ENCODE results near the gene DENND1B. TPM values are rescaled to one million over a fixed set of nuclear protein-coding genes. Genes with fewer than 3 reads are reported as not detected.

The DENND1B gene
- total and polyA plus RNA-seq, 2 of the 8 experiments (the other 6 are each of a cell fraction or from before 2014, with no cell fraction given), result 0.74 to 3.3 TPM

DNA sequence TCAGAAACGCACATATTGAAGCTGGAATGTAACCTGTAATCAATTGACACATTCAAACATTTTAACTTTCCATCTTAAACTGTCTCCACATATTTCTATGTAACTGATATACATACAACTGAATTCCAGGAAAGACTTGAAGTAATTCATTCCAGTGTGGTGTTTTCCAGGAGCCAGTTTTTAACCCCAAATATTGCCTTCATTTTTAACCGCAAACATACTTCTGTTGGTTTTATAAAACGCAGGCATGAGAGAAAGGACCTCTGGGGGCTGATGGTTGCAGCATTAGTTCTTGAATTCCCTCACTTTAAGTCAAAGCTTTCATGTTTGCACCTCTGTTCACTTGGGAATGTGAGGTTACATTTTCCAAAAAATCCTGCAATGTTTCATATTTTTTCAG lies 303.1 kb downstream of the DENND1B start:
- no peak overlapping the region for H3K14ac ChIP-seq (ENCODE audit: insufficient read length)
- no peak overlapping the region for H2BK20ac ChIP-seq (ENCODE audit: low read length)
- H3K4me2 ChIP-seq (ENCODE audit: insufficient read depth in 1 of 2, low read depth in 2 of 2, low read length in 2 of 2), result no peak overlapping the region
- CTCF ChIA-PET (ENCODE audit: partially characterized antibody), result interaction anchor here (0.8 kb wide), 1 partner anchor 65 kb away, joined by 3 read pairs; no protein-coding TSS in a partner anchor
- H3K23me2 ChIP-seq (ENCODE audit: low read depth, low read length), result no peaks in the 10 kb centered on the region
- H2AK5ac ChIP-seq (ENCODE audit: low read depth, low read length), result no peak overlapping the region
- H3K9ac ChIP-seq (replicated peaks in 1 of 4; ENCODE audit: extremely low read depth in 1 of 4, low read depth in 3 of 4, low read length in 3 of 4), result no peak overlapping the region
- H2BK15ac ChIP-seq (ENCODE audit: low read length), result no peak overlapping the region
- FAIRE-seq, result no peak
- H3K79me2 ChIP-seq (ENCODE audit: control insufficient read depth in 1 of 2, insufficient read depth in 2 of 2, low read length in 2 of 2), result no peaks in the 10 kb centered on the region
- no peak overlapping the region for H4K8ac ChIP-seq (ENCODE audit: extremely low read depth, insufficient read depth, low read length)
- 89% methylated on average over 3 of the region's 3 CpGs; no CpG with 5 or more reads in 1 of the 2 experiments for WGBS, 2 experiments (ENCODE audit: extremely low coverage in 1 of 2, insufficient coverage in 1 of 2, insufficient read length in 1 of 2, insufficient replicate concordance in 2 of 2, low coverage in 1 of 2, low lambda C conversion rate in 2 of 2, missing lambda C conversion rate in 1 of 2)
- no peak overlapping the region for H3K23ac ChIP-seq (ENCODE audit: insufficient read length)
- H3K9me3 ChIP-seq (ENCODE audit: insufficient read depth in 2 of 2, low read depth in 1 of 2, low read length in 1 of 2), result no peaks in the 10 kb centered on the region
- no peak overlapping the region for H4K91ac ChIP-seq (replicated peaks; ENCODE audit: insufficient read length, low read length)
- POLR2A ChIA-PET (ENCODE audit: partially characterized antibody), result no interaction called here
- no peak overlapping the region for H4K5ac ChIP-seq (ENCODE audit: insufficient read length, low read depth, low read length)
- no peak overlapping the region for H2BK12ac ChIP-seq (ENCODE audit: low read depth, low read length)
- H3K36me3 ChIP-seq (ENCODE audit: control insufficient read depth in 2 of 4, insufficient read depth in 4 of 4, low read length in 3 of 4), result no peaks in the 10 kb centered on the region
- H4K20me1 ChIP-seq (replicated peaks in 1 of 2; ENCODE audit: control insufficient read depth in 1 of 2, insufficient read depth in 2 of 2, low read length in 2 of 2), result no peaks in the 10 kb centered on the region
- H3K4me1 ChIP-seq (replicated peaks in 1 of 4; ENCODE audit: control insufficient read depth in 3 of 4, insufficient read depth in 4 of 4, low read length in 3 of 4), result peaks cover 0 to 12% (median 5%) of the 10 kb centered on the region in 4 experiments; a peak in 5 of 7 replicates
- no peak for DNase-seq (ENCODE audit: low read depth in 1 of 2, low spot score in 2 of 2)
- no peak overlapping the region for H2AFZ ChIP-seq (ENCODE audit: low read length)
- H3K4ac ChIP-seq (replicated peaks; ENCODE audit: insufficient read length, low read depth, low read length), result no peak overlapping the region
- H3K18ac ChIP-seq (ENCODE audit: extremely low read depth, low read length), result no peak overlapping the region
- H3K79me1 ChIP-seq (ENCODE audit: low read depth, low read length), result no peaks in the 10 kb centered on the region
- no peak overlapping the region for H3K27ac ChIP-seq (ENCODE audit: low read depth, low read length)
- no peak for TF ChIP-seq NANOG (IDR thresholded peaks at IDR 0.05; ENCODE audit: insufficient read depth, low read depth, low read length, poor library complexity, severe bottlenecking)
- no peak for TF ChIP-seq BRCA1 (IDR thresholded peaks at IDR 0.05; ENCODE audit: low read depth, low read length)
- TF ChIP-seq SAP30 (IDR thresholded peaks at IDR 0.05; ENCODE audit: insufficient read depth, insufficient replicate concordance, low read length), result no peak
- TF ChIP-seq FOSL1 (IDR thresholded peaks at IDR 0.05; ENCODE audit: insufficient read depth, low read depth, low read length), result no peak
- no peak for TF ChIP-seq SIX5 (IDR thresholded peaks at IDR 0.05; ENCODE audit: low read depth, low read length)
- TF ChIP-seq CBX8 (IDR thresholded peaks at IDR 0.05; ENCODE audit: borderline replicate concordance, low read depth, low read length), result no peak
- TF ChIP-seq TBP (IDR thresholded peaks at IDR 0.05; ENCODE audit: low read depth, low read length), result no peak
- TF ChIP-seq CEBPB (IDR thresholded peaks at IDR 0.05; ENCODE audit: low read depth, low read length), result no peak
- no peak for TF ChIP-seq CHD1 (IDR thresholded peaks at IDR 0.05; ENCODE audit: low read depth, low read length)
- no peak for TF ChIP-seq POLR2A (IDR thresholded peaks at IDR 0.05; ENCODE audit: control extremely low read depth in 1 of 2, low read depth in 2 of 2, low read length in 2 of 2)
- TF ChIP-seq TAF1 (IDR thresholded peaks at IDR 0.05; ENCODE audit: low read depth, low read length), result no peak
- TF ChIP-seq EZH2 (IDR thresholded peaks at IDR 0.05; ENCODE audit: low read depth, low read length, severe bottlenecking), result no peak
- TF ChIP-seq GABPA (IDR thresholded peaks at IDR 0.05; ENCODE audit: borderline replicate concordance, insufficient read depth, low read length), result no peak
- TF ChIP-seq SRF (IDR thresholded peaks at IDR 0.05; ENCODE audit: low read depth, low read length), result no peak
- no peak for TF ChIP-seq EGR1 (IDR thresholded peaks at IDR 0.05; ENCODE audit: borderline replicate concordance, low read depth, low read length)
- TF ChIP-seq POLR2AphosphoS5 (IDR thresholded peaks at IDR 0.05; ENCODE audit: low read depth, low read length), result no peak
- H3K27me3 ChIP-seq (replicated peaks in 1 of 4; ENCODE audit: control insufficient read depth in 3 of 4, extremely low read depth in 1 of 4, insufficient read depth in 3 of 4, low read length in 3 of 4), result no peaks in the 10 kb centered on the region
- no peak overlapping the region for H2BK120ac ChIP-seq (replicated peaks; ENCODE audit: low read depth, low read length)
- no peak overlapping the region for H2BK5ac ChIP-seq (ENCODE audit: low read depth, low read length)
- no peak overlapping the region for H3K56ac ChIP-seq (replicated peaks; ENCODE audit: insufficient read length, low read depth, low read length)
- no peak overlapping the region for H3K4me3 ChIP-seq (ENCODE audit: extremely low read depth in 1 of 4, insufficient read depth in 2 of 4, low read depth in 3 of 4, low read length in 4 of 4)

All from H1 (cell line).